ENCODE data around the gene SGPL1.

GRCh38 chr10:70799124-70799523 lies 16.6 kb upstream of the SGPL1 start:
- TF ChIP-seq, protein P1, sequence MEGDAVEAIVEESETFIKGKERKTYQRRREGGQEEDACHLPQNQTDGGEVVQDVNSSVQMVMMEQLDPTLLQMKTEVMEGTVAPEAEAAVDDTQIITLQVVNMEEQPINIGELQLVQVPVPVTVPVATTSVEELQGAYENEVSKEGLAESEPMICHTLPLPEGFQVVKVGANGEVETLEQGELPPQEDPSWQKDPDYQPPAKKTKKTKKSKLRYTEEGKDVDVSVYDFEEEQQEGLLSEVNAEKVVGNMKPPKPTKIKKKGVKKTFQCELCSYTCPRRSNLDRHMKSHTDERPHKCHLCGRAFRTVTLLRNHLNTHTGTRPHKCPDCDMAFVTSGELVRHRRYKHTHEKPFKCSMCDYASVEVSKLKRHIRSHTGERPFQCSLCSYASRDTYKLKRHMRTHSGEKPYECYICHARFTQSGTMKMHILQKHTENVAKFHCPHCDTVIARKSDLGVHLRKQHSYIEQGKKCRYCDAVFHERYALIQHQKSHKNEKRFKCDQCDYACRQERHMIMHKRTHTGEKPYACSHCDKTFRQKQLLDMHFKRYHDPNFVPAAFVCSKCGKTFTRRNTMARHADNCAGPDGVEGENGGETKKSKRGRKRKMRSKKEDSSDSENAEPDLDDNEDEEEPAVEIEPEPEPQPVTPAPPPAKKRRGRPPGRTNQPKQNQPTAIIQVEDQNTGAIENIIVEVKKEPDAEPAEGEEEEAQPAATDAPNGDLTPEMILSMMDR (IDR thresholded peaks at IDR 0.05) = no peak
- TF ChIP-seq POLR2A (IDR thresholded peaks at IDR 0.05) = no peak
